Activated T-helper 2 cell treated with anti-CD3 and anti-CD28 coated beads, Interferon-gamma antibody, Interleukin-2, Interleukin-4, amounts not matched to agents 10 μg/mL and 5 μg/mL and 100 μg/mL, durations not matched to agents 14 hours and 24 hours and 36 hours (primary cell): ENCODE measurements around the gene ODC1. TPM values are rescaled to one million over a fixed set of nuclear protein-coding genes. Genes with fewer than 3 reads are reported as not detected.

ENCODE experiments used
- DNase-seq: peaks from one replicate; pipeline ENCODE4 v3.0.0; 2021; ENCODE audit warnings: low spot score
- H3K27ac Mint-ChIP-seq: one replicate; pipeline ENCODE4 v1.8.0; 2021; ENCODE audit warnings: mixed read lengths
- H3K27me3 Mint-ChIP-seq: one replicate; pipeline ENCODE4 v1.8.0; 2021; ENCODE audit warnings: low read depth, mixed read lengths
- H3K36me3 Mint-ChIP-seq: one replicate; pipeline ENCODE4 v1.8.0; 2021; ENCODE audit warnings: low read depth, mixed read lengths
- H3K4me1 Mint-ChIP-seq: one replicate; pipeline ENCODE4 v1.8.0; 2021; ENCODE audit warnings: low read depth, mixed read lengths
- H3K4me3 Mint-ChIP-seq: one replicate; pipeline ENCODE4 v1.8.0; 2021; ENCODE audit warnings: low read depth, mild to moderate bottlenecking, moderate library complexity, mixed read lengths
- H3K9me3 Mint-ChIP-seq: one replicate; pipeline ENCODE4 v1.8.0; 2021; ENCODE audit warnings: mixed read lengths
- intact Hi-C: fragments of 100-400 bp; cut with micrococcal nuclease; formaldehyde crosslinking; loops from one replicate; pipeline ENCODE4 v1.15.1; 2023
- total RNA-seq: library from RNA; stranded (reverse); gene quantifications from 2 replicates; pipeline ENCODE4 v1.2.3, GENCODE V29; 2022

Gene ODC1
- total RNA-seq, 1 donor from 2014 or later = 161 TPM

DNA sequence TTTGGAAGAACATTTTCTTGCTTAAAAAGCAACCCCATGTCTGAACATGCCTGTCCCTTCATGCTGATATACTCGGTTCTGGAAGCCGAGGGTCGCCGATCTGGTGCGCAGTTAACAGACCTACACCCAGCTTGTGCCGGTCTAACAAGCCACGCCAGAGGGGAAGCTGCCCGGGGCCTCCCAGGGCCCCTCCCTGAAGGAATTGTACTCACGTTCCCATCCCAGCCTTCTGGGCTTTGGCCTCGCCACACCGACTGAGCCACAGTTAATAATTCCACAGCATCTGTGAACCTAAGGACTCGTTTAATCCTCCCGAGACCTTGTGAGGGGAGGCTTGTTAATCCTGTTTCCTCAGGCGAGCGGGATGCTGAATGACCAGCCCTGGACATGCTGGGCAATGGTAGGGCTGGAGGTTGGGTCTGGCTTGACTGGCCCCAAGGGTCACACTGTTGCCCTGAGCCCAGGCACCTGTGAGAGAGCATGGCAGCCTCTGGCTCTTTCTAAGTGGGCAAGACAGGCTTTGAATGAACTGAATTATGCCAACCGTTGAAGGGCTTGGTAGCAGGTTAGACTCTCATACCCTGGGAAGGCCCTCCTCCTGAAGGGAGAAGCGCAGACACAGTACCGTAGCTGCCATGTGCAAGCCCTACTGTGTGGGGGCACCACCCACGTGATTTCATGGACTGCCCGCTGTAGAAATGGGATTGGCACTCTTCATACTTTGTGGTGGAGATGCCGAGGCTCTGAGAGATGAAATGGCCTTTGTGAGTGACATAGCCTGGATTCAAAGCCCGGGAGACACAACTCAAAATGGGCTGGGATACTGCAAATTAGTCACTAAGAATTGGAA lies 27.9 kb upstream of the ODC1 start:
- H3K9me3 Mint-ChIP-seq = no peaks in the 10 kb centered on the region
- no peak for DNase-seq
- intact Hi-C loops = no loop called here
- H3K27ac Mint-ChIP-seq = no peak overlapping the region
- peaks cover 7% of the 10 kb centered on the region for H3K27me3 Mint-ChIP-seq
- no peaks in the 10 kb centered on the region for H3K36me3 Mint-ChIP-seq
- H3K4me1 Mint-ChIP-seq = peaks cover 5% of the 10 kb centered on the region
- H3K4me3 Mint-ChIP-seq = no peak overlapping the region

- no peak overlapping the region for H3K27ac Mint-ChIP-seq
- no peak for DNase-seq
- no peaks in the 10 kb centered on the region for H3K36me3 Mint-ChIP-seq
- no peaks in the 10 kb centered on the region for H3K9me3 Mint-ChIP-seq
- H3K4me1 Mint-ChIP-seq = peaks cover 5% of the 10 kb centered on the region
- peaks cover 3% of the 10 kb centered on the region for H3K27me3 Mint-ChIP-seq
- H3K4me3 Mint-ChIP-seq = no peak overlapping the region
- intact Hi-C loops = no loop called here
These were observed 27.1 kb upstream of the ODC1 start for GRCh38 chr2:10475221-10475722.

DNA sequence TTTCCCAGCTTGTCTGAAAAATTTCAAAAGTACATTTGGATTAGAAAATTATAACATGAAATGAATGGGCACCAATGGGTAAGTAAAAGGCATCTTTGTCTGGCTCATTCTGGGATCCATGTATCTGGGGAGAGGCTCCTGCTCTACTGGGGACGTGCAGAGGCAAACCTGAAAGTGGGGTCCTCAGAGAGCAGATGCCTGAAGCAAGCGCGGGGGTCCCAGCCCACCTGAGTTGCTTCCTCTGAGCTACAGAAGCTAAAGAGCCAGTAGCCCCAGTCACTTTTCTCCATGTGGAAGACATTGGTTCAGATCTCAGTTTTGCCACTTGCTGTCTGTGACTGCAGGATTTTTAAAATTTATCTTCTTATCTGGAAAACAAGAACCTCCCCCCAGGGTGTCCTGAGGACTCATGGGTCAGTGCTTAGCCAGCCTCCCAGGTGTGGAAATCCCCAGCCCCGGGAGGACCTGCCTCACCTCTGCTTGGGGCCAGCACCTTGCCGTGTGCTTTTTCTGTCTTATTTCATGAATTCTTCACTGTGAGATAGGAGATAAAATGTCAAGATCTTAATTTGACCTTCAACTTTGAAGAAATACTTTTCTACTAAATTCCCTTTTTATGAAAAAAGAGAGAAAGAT lies 25.1 kb upstream of the ODC1 start:
- intact Hi-C loops = no loop called here
- Mint-ChIP-seq H3K4me1 (peaks cover 5% of the 10 kb centered on the region), H3K36me3 (no peaks in the 10 kb centered on the region), H3K27ac (no peak overlapping the region), H3K4me3 (no peak overlapping the region), H3K27me3 (peaks cover 3% of the 10 kb centered on the region), H3K9me3 (no peaks in the 10 kb centered on the region)
- no peak for DNase-seq

DNA sequence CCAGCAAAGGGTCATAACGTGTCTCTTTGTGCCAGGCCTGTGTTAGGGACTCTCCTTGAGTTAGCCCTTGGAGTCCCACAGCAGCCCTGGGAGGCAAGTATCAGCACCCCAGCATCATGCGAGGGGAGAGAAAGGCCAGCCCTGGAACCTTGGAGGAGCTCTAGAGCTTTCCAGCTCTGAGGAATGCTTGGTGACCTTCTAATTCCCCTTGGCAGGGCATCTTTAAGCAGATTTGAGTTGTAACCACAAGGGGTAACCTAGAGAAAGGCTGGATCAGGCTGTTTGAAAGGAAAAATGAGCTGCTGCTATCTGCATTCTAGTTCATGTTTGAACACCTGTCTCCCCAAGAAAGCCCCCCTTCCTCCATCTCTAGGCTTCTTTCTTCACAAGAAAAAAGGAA lies 23.8 kb upstream of the ODC1 start:
- H3K36me3 Mint-ChIP-seq = no peaks in the 10 kb centered on the region
- intact Hi-C loops = no loop called here
- peaks cover 3% of the 10 kb centered on the region for H3K27me3 Mint-ChIP-seq
- peaks cover 1% of the 10 kb centered on the region for H3K4me1 Mint-ChIP-seq
- H3K9me3 Mint-ChIP-seq = no peaks in the 10 kb centered on the region
- no peak for DNase-seq
- H3K27ac Mint-ChIP-seq = no peak overlapping the region
- H3K4me3 Mint-ChIP-seq = no peak overlapping the region

GRCh38 chr2:10471046-10471571 lies 23.0 kb upstream of the ODC1 start:
- intact Hi-C loops = no loop called here
- H3K9me3 Mint-ChIP-seq = no peaks in the 10 kb centered on the region
- no peaks in the 10 kb centered on the region for H3K36me3 Mint-ChIP-seq
- no peak for DNase-seq
- peaks cover 3% of the 10 kb centered on the region for H3K27me3 Mint-ChIP-seq
- H3K4me1 Mint-ChIP-seq = no peaks in the 10 kb centered on the region
- no peak overlapping the region for H3K27ac Mint-ChIP-seq
- H3K4me3 Mint-ChIP-seq = no peak overlapping the region

GRCh38 chr2:10469955-10470608 lies 22.0 kb upstream of the ODC1 start:
- no peak for DNase-seq
- Mint-ChIP-seq H3K27me3 (peaks cover 3% of the 10 kb centered on the region), H3K27ac (no peak overlapping the region), H3K4me1 (no peaks in the 10 kb centered on the region), H3K9me3 (no peaks in the 10 kb centered on the region), H3K36me3 (no peaks in the 10 kb centered on the region), H3K4me3 (no peak overlapping the region)
- intact Hi-C loops = no loop called here

- Mint-ChIP-seq H3K27ac (no peak overlapping the region), H3K27me3 (peaks cover 3% of the 10 kb centered on the region), H3K4me1 (no peaks in the 10 kb centered on the region), H3K9me3 (no peaks in the 10 kb centered on the region), H3K4me3 (no peak overlapping the region), H3K36me3 (no peaks in the 10 kb centered on the region)
- intact Hi-C loops = no loop called here
- no peak for DNase-seq
These were observed 21.2 kb upstream of the ODC1 start for GRCh38 chr2:10469301-10469700.

GRCh38 chr2:10467401-10467800 lies 19.3 kb upstream of the ODC1 start:
- no peak for DNase-seq
- intact Hi-C loops = no loop called here
- Mint-ChIP-seq H3K4me3 (no peak overlapping the region), H3K27ac (no peak overlapping the region), H3K27me3 (peaks cover 3% of the 10 kb centered on the region), H3K36me3 (no peaks in the 10 kb centered on the region), H3K4me1 (no peaks in the 10 kb centered on the region), H3K9me3 (no peaks in the 10 kb centered on the region)

- intact Hi-C loops = no loop called here
- Mint-ChIP-seq H3K9me3 (no peaks in the 10 kb centered on the region), H3K4me1 (no peaks in the 10 kb centered on the region), H3K36me3 (no peaks in the 10 kb centered on the region), H3K4me3 (no peak overlapping the region), H3K27me3 (peaks cover 5% of the 10 kb centered on the region), H3K27ac (no peak overlapping the region)
- DNase-seq = no peak
These were observed 18.7 kb upstream of the ODC1 start for GRCh38 chr2:10466801-10467200.

GRCh38 chr2:10465910-10466309 lies 17.8 kb upstream of the ODC1 start:
- Mint-ChIP-seq H3K27me3 (peaks cover 4% of the 10 kb centered on the region), H3K27ac (no peak overlapping the region), H3K36me3 (no peaks in the 10 kb centered on the region), H3K9me3 (no peaks in the 10 kb centered on the region), H3K4me3 (no peak overlapping the region), H3K4me1 (no peaks in the 10 kb centered on the region)
- DNase-seq = no peak
- intact Hi-C loops = no loop called here

DNA sequence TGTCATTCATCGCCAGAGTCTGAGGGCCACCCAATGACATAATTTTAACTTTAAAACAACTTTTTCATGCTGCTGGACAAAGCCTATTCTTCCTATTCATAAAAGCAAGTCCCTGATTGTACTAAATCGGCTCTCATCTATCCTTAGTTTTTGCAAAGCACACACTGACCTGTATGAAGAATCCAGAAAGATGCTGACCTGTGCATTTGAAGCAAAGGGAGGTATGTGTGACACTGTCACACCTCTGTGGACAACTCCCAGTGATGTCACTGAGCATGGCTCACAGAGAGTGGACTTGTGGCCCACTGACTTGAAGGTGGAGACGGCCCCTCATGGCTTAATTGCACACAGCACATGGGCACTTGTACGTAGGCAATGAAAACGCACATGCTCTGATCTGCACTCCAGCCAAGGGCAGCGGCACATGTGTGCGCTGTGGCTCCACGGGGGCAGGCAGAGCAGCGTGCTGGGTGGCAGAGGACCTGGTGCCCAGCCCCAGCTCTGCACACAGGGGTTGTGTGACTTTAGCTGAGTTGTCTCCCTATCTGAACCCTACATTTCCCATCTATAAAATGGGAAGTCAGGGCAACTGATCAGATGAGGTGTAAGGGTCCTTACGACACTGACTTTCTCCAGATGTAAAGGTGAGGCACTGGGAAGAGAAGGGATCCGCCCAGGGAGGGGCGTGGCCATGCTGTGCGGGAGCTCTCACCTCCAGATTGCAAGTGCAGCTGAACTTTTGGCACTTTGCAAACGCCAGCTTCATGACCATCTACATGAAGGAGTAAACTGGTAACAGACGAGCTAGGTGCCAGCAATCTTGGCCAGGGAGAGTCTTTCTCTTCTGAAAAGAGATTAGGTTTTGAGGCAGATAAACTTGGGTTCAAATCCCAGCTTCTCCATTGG lies 14.3 kb upstream of the ODC1 start:
- Mint-ChIP-seq H3K4me1 (peaks cover 3% of the 10 kb centered on the region), H3K27me3 (peaks cover 18% of the 10 kb centered on the region), H3K4me3 (no peak overlapping the region), H3K27ac (no peak overlapping the region), H3K9me3 (no peaks in the 10 kb centered on the region), H3K36me3 (no peaks in the 10 kb centered on the region)
- intact Hi-C loops = no loop called here
- no peak for DNase-seq

DNA sequence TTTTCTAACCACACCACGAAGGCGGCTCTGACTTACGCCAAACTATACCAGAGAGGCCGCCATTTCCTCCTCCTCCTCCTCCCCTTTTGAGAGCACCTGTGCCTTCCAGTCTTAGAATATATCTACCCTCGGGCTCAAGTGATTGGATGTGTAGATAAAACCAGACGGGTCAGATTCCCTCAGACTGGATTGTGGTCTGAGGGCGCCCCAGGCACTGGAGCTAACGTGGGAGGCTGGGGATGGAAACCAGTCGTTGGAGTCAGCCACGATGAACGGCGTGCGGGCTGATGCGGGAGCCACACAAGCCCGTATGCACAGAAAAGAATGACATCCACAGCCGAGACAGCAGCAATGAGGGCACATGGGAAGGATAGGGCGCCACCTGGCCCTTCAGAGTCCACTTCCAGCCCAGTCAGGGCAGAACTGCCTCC lies 12.3 kb upstream of the ODC1 start:
- no peak overlapping the region for H3K27ac Mint-ChIP-seq
- peaks cover 3% of the 10 kb centered on the region for H3K4me1 Mint-ChIP-seq
- DNase-seq = no peak
- H3K9me3 Mint-ChIP-seq = no peaks in the 10 kb centered on the region
- H3K36me3 Mint-ChIP-seq = no peaks in the 10 kb centered on the region
- peaks cover 18% of the 10 kb centered on the region for H3K27me3 Mint-ChIP-seq
- intact Hi-C loops = no loop called here
- H3K4me3 Mint-ChIP-seq = no peak overlapping the region
